Endothelial cell of umbilical vein (primary cell): ENCODE data around the gene LGALS12.

Experiments
- POLR2A ChIP-seq: IDR thresholded peaks from 2 replicates; pipeline ENCODE4 v1.6.1; 2012; ENCODE audit warnings: low read depth, mild to moderate bottlenecking, control low read depth, low read length
- TF ChIP-seq, protein P1 (sequence below), 2 donors: IDR thresholded peaks; 1 replicate in 1 of 2; 2 replicates in 1 of 2; pipeline ENCODE4 v1.5.1; 2011; ENCODE audit warnings: low read length in 2 of 2, mild to moderate bottlenecking in 2 of 2, moderate library complexity in 2 of 2, control low read depth in 1 of 2, inconsistent platforms in 1 of 2, low read depth in 1 of 2; ENCODE audit not compliant: insufficient read depth in 1 of 2; ENCODE audit errors: extremely low read depth in 1 of 2

DNA sequence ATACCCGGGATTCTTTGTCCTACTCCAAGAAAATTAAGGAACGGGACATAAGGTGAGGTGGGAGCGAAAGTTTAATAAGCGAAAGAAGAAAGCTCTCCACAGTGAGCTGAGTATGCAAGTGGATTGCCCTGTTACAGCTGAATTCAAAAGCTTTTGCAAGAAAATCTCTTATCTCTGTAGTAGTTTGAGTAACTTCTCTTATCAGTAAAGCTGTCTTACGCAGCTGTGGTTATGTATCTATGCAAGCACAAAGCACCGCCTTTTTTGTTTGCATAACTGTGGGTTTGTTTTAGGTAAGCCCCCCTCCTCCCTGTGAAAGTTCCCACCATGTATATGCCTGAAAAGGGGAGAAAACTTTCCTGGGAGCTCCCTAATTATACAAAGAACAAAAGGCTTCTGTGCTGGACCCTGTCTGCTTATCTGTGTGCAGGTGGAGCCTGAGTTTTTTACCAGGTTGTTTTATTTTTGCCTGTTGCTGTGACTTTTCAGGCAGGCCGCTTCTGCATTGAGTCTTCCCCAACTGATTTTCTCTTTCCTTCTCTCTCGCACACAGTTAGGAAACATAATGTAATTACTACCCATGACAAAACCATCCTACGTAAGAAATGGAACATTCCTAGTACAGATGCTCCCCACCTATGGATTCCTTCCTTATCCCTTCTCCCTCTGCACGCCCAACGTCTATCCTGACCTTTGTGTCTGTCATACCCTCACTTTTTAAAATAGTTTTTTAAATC lies 14.1 kb upstream of the LGALS12 start:
- no peak for TF ChIP-seq POLR2A
- TF ChIP-seq, protein P1, sequence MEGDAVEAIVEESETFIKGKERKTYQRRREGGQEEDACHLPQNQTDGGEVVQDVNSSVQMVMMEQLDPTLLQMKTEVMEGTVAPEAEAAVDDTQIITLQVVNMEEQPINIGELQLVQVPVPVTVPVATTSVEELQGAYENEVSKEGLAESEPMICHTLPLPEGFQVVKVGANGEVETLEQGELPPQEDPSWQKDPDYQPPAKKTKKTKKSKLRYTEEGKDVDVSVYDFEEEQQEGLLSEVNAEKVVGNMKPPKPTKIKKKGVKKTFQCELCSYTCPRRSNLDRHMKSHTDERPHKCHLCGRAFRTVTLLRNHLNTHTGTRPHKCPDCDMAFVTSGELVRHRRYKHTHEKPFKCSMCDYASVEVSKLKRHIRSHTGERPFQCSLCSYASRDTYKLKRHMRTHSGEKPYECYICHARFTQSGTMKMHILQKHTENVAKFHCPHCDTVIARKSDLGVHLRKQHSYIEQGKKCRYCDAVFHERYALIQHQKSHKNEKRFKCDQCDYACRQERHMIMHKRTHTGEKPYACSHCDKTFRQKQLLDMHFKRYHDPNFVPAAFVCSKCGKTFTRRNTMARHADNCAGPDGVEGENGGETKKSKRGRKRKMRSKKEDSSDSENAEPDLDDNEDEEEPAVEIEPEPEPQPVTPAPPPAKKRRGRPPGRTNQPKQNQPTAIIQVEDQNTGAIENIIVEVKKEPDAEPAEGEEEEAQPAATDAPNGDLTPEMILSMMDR (IDR thresholded peaks at IDR 0.05; ENCODE audit: extremely low read depth in 1 of 2, insufficient read depth in 1 of 2, low read depth in 1 of 2, low read length in 2 of 2): no peak
